ENCODE results near the gene NRGN.

Gene NRGN

GRCh38 chr11:124791626-124792341, 52.0 kb downstream of the NRGN start:
- no peak for DNase-seq (ENCODE audit: low read depth)

GRCh38 chr11:124793466-124794278, 53.9 kb downstream of the NRGN start:
- DNase-seq (ENCODE audit: low read depth): no peak

GRCh38 chr11:124796312-124796711, 56.6 kb downstream of the NRGN start:
- no peak for DNase-seq (ENCODE audit: low read depth)
